Measurements from ENCODE around the gene SLC6A9. TPM values are rescaled to one million over a fixed set of nuclear protein-coding genes. Genes with fewer than 3 reads are reported as not detected.
A peak's percentile ranks its signal among the peaks of the same experiment; 100 is the strongest.

Gene SLC6A9
- total and polyA plus RNA-seq, 2 donors from 2014 or later, result 2.0 to 12.6 TPM

- TF ChIP-seq, protein P1, sequence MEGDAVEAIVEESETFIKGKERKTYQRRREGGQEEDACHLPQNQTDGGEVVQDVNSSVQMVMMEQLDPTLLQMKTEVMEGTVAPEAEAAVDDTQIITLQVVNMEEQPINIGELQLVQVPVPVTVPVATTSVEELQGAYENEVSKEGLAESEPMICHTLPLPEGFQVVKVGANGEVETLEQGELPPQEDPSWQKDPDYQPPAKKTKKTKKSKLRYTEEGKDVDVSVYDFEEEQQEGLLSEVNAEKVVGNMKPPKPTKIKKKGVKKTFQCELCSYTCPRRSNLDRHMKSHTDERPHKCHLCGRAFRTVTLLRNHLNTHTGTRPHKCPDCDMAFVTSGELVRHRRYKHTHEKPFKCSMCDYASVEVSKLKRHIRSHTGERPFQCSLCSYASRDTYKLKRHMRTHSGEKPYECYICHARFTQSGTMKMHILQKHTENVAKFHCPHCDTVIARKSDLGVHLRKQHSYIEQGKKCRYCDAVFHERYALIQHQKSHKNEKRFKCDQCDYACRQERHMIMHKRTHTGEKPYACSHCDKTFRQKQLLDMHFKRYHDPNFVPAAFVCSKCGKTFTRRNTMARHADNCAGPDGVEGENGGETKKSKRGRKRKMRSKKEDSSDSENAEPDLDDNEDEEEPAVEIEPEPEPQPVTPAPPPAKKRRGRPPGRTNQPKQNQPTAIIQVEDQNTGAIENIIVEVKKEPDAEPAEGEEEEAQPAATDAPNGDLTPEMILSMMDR (IDR thresholded peaks at IDR 0.05; ENCODE audit: borderline replicate concordance, extremely low read depth, insufficient read depth), result no peak
- intact Hi-C loops (cut with DNase I), result no loop called here
- DNase-seq (no peak), FAIRE-seq (no peak)
- no peaks in the 10 kb centered on the region for H3K9me3 ChIP-seq (ENCODE audit: control insufficient read depth in 2 of 3, insufficient read depth in 1 of 3, low read length in 3 of 3)
- no peaks in the 10 kb centered on the region for H3K36me3 ChIP-seq (ENCODE audit: control insufficient read depth in 2 of 3, insufficient read depth in 3 of 3, low read length in 3 of 3)
- no peaks in the 10 kb centered on the region for H3K4me1 ChIP-seq (ENCODE audit: control insufficient read depth in 2 of 3, insufficient read depth in 2 of 3, low read depth in 1 of 3, low read length in 3 of 3)
- H3K4me3 ChIP-seq (ENCODE audit: low read length in 3 of 3), result no peak overlapping the region
- H3K27ac ChIP-seq (ENCODE audit: low read depth in 2 of 2, low read length in 2 of 2), result no peak overlapping the region
- no peaks in the 10 kb centered on the region for H3K27me3 ChIP-seq (ENCODE audit: control insufficient read depth, insufficient read depth, low read length)
- H3K9ac ChIP-seq (ENCODE audit: low read length in 3 of 3), result no peak overlapping the region
Observed at GRCh38 chr1:44077421-44077820, 46.2 kb upstream of the SLC6A9 start.

GRCh38 chr1:44076066-44076465, 44.8 kb upstream of the SLC6A9 start:
- H3K36me3 ChIP-seq (ENCODE audit: control insufficient read depth in 2 of 3, insufficient read depth in 3 of 3, low read length in 3 of 3), result no peaks in the 10 kb centered on the region
- TF ChIP-seq, protein P1 (IDR thresholded peaks at IDR 0.05; ENCODE audit: borderline replicate concordance, extremely low read depth, insufficient read depth), result no peak
- FAIRE-seq (no peak), DNase-seq (peak in 3 of 5 donors; percentile 41 to 88 (median 87))
- H3K9ac ChIP-seq (ENCODE audit: low read length in 3 of 3), result no peak overlapping the region
- H3K9me3 ChIP-seq (ENCODE audit: control insufficient read depth in 2 of 3, insufficient read depth in 1 of 3, low read length in 3 of 3), result no peaks in the 10 kb centered on the region
- no peak overlapping the region for H3K4me3 ChIP-seq (ENCODE audit: low read length in 3 of 3)
- no peak overlapping the region for H3K27ac ChIP-seq (ENCODE audit: low read depth in 2 of 2, low read length in 2 of 2)
- intact Hi-C loops (cut with DNase I), result no loop called here
- H3K27me3 ChIP-seq (ENCODE audit: control insufficient read depth, insufficient read depth, low read length), result no peaks in the 10 kb centered on the region
- no peaks in the 10 kb centered on the region for H3K4me1 ChIP-seq (ENCODE audit: control insufficient read depth in 2 of 3, insufficient read depth in 2 of 3, low read depth in 1 of 3, low read length in 3 of 3)

DNA sequence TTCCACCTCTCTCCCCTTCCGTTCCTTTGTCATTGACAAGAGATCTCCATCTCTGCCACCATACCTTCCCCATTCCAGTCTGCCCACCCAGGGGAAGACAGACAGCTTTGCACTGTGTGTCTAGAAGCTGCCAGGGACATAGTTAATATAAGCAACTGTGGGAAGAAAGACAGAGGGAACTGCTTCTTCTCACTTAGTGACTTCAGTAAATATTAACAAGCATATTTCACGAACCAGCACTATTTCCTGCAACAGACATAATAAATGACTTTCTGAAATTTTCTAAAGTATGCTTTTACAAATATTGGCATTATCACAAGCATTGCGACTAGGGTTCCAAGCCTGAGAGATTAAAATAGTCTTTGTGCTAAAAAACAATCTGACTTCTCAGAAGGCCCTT, 43.2 kb upstream of the SLC6A9 start:
- TF ChIP-seq, protein P1 (IDR thresholded peaks at IDR 0.05; ENCODE audit: borderline replicate concordance, extremely low read depth, insufficient read depth), result no peak
- Histone ChIP-seq H3K9me3 (ENCODE audit: control insufficient read depth in 2 of 3, insufficient read depth in 1 of 3, low read length in 3 of 3) (no peaks in the 10 kb centered on the region), H3K36me3 (ENCODE audit: control insufficient read depth in 2 of 3, insufficient read depth in 3 of 3, low read length in 3 of 3) (no peaks in the 10 kb centered on the region), H3K9ac (ENCODE audit: low read length in 3 of 3) (no peak overlapping the region), H3K27me3 (ENCODE audit: control insufficient read depth, insufficient read depth, low read length) (no peaks in the 10 kb centered on the region), H3K4me3 (ENCODE audit: low read length in 3 of 3) (no peak overlapping the region), H3K27ac (ENCODE audit: low read depth in 2 of 2, low read length in 2 of 2) (no peak overlapping the region), H3K4me1 (ENCODE audit: control insufficient read depth in 2 of 3, insufficient read depth in 2 of 3, low read depth in 1 of 3, low read length in 3 of 3) (no peaks in the 10 kb centered on the region)
- intact Hi-C loops (cut with DNase I), result no loop called here
- no peak for DNase-seq
- no peak for FAIRE-seq

DNA sequence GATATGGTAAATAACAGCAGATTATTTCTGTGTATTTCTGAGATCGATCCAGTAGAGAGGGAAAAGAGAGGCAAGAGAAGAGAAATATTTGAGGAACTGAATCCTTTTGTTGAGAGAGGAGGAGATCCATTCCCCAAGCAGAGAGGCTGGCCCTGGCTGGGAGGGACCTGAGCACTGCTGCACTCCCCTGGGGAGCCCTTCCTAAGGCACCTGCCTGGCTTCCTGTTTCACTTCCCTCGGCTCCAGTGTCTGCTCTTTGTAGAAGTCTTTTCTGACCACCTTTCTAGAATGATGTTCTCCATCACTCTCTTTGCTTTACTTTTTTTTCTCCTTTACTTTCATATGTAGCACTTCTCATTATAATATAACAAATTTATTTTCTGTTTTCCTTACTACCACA, 42.3 kb upstream of the SLC6A9 start:
- Histone ChIP-seq H3K9ac (ENCODE audit: low read length in 3 of 3) (no peak overlapping the region), H3K27me3 (ENCODE audit: control insufficient read depth, insufficient read depth, low read length) (no peaks in the 10 kb centered on the region), H3K4me1 (ENCODE audit: control insufficient read depth in 2 of 3, insufficient read depth in 2 of 3, low read depth in 1 of 3, low read length in 3 of 3) (no peaks in the 10 kb centered on the region), H3K36me3 (ENCODE audit: control insufficient read depth in 2 of 3, insufficient read depth in 3 of 3, low read length in 3 of 3) (no peaks in the 10 kb centered on the region), H3K4me3 (ENCODE audit: low read length in 3 of 3) (no peak overlapping the region), H3K9me3 (ENCODE audit: control insufficient read depth in 2 of 3, insufficient read depth in 1 of 3, low read length in 3 of 3) (no peaks in the 10 kb centered on the region), H3K27ac (ENCODE audit: low read depth in 2 of 2, low read length in 2 of 2) (no peak overlapping the region)
- FAIRE-seq (no peak), DNase-seq (no peak)
- TF ChIP-seq, protein P1 (IDR thresholded peaks at IDR 0.05; ENCODE audit: borderline replicate concordance, extremely low read depth, insufficient read depth), result no peak
- intact Hi-C loops (cut with DNase I), result no loop called here

Data from kidney (tissue), 14 donors.